Measurements from ENCODE around the gene TMEM151B. TPM values are rescaled to one million over a fixed set of nuclear protein-coding genes. Genes with fewer than 3 reads are reported as not detected.

Gene TMEM151B
- total RNA-seq, 1 experiment from 2014 or later: not detected

DNA sequence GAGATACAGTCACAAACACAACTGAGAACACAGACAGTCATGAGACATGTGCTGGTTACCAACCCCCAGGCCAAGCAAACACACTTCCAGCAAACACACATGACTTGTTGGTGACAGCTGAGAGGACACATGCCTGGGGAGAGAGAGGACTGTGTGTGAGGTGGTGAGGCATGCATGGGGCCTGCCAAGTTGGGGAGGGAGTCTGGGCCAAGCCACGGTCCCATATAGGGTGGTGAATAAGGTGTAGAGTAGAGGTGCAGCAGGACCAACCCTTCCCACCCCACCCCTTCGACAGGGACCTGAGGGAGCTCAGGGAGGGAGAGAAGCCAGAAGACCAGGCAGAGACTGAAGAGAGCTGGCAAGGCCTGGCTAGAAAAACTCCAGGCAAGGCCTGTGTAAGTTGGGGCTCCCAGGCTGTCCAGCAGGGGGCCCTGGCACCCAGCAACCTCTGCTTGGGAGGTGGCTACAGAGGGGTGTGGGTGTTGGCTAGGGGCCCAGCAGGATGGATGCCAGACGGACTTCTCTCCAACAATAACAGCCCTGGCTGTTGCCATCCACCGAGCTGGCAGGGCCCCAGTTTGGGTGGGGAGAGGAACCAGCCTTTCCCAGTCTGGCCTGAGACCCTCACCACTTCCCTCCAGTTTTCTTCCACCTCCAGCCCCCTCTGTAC, 48.8 kb upstream of the TMEM151B start:
- H3F3A ChIP-seq (ENCODE audit: low read length, unreplicated experiment): peaks cover 4% of the 10 kb centered on the region
- CTCF ChIA-PET: interaction anchor here (0.5 to 1.0 kb wide), 7 partner anchors 13 to 225 kb away, joined by 3 to 15 read pairs (median 7); partner anchors contain the start of gene SLC35B2
- H3K9me2 ChIP-seq (replicated peaks; ENCODE audit: low read length): no peaks in the 10 kb centered on the region
- peaks cover 5% of the 10 kb centered on the region; the same call in 1 of the 2 replicates for H4K20me1 ChIP-seq (ENCODE audit: low read length)
- POLR2A ChIA-PET (ENCODE audit: unreplicated experiment): interaction anchor here (0.6 kb wide), 1 partner anchor 35 kb away, joined by 24 read pairs; no protein-coding TSS in a partner anchor
- no TSS peak for BruUV-seq (replicated peaks)
- H3K9me3 ChIP-seq (ENCODE audit: low read length): no peaks in the 10 kb centered on the region
- H3K27ac ChIP-seq (ENCODE audit: low read length): no peak overlapping the region
- intact Hi-C loops (cut with micrococcal nuclease): loop anchor here (1.0 kb wide), 1 partner anchor 16 kb away; no protein-coding TSS in a partner anchor
- ATAC-seq (peak; percentile 45), DNase-seq (peak; percentile 81)
- H3K79me2 ChIP-seq (ENCODE audit: low read length): peaks cover 26% of the 10 kb centered on the region
- no peaks in the 10 kb centered on the region for H3K27me3 ChIP-seq (ENCODE audit: low read length)
- no peaks in the 10 kb centered on the region for H3K36me3 ChIP-seq (ENCODE audit: low read depth, low read length)
- peak overlapping the region; percentile 37; the same call in 1 of the 2 replicates for H3K4me2 ChIP-seq (ENCODE audit: low read length)
- no peak overlapping the region for H3K9ac ChIP-seq (ENCODE audit: low read length)
- peaks cover 29% of the 10 kb centered on the region for H3K4me1 ChIP-seq (ENCODE audit: insufficient read depth, low read length)
- no peak overlapping the region for H3K4me3 ChIP-seq (ENCODE audit: low read length)
- no peak overlapping the region for H2AFZ ChIP-seq (ENCODE audit: low read length)
- TF ChIP-seq, protein P1, sequence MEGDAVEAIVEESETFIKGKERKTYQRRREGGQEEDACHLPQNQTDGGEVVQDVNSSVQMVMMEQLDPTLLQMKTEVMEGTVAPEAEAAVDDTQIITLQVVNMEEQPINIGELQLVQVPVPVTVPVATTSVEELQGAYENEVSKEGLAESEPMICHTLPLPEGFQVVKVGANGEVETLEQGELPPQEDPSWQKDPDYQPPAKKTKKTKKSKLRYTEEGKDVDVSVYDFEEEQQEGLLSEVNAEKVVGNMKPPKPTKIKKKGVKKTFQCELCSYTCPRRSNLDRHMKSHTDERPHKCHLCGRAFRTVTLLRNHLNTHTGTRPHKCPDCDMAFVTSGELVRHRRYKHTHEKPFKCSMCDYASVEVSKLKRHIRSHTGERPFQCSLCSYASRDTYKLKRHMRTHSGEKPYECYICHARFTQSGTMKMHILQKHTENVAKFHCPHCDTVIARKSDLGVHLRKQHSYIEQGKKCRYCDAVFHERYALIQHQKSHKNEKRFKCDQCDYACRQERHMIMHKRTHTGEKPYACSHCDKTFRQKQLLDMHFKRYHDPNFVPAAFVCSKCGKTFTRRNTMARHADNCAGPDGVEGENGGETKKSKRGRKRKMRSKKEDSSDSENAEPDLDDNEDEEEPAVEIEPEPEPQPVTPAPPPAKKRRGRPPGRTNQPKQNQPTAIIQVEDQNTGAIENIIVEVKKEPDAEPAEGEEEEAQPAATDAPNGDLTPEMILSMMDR (conservative IDR thresholded peaks at IDR 0.05; ENCODE audit: low read depth, low read length): peak; percentile 78
- TF ChIP-seq EZH2phosphoT487 (IDR thresholded peaks at IDR 0.05; ENCODE audit: borderline replicate concordance, low read length): no peak

DNA sequence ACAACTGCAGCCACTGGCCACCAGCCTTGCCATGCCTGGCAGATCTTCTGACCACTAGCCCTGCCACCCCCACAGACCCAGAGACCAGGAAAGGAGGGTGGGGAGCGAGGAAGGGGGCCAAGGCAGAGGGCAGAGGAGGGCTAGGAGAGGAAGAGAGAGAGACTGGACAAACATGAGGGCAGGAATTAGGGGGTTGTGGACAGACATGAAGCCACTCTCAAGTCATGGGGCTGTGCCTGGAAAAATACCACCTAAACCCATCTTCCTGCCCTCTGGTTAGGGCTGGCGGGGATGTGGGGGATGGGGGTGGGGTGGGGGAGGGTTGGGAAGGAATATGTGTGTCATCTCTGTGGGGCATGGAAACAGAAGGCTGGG, 48.3 kb upstream of the TMEM151B start:
- no peak overlapping the region for H3K9ac ChIP-seq (ENCODE audit: low read length)
- H3K27ac ChIP-seq (ENCODE audit: low read length): no peak overlapping the region
- no peak for DNase-seq
- BruUV-seq (replicated peaks): no TSS peak
- intact Hi-C loops (cut with micrococcal nuclease): loop anchor here (1.0 kb wide), 1 partner anchor 15 kb away; no protein-coding TSS in a partner anchor
- H3K79me2 ChIP-seq (ENCODE audit: low read length): peaks cover 30% of the 10 kb centered on the region
- no peak overlapping the region for H3K4me3 ChIP-seq (ENCODE audit: low read length)
- H3K9me3 ChIP-seq (ENCODE audit: low read length): no peaks in the 10 kb centered on the region
- no peak overlapping the region for H2AFZ ChIP-seq (ENCODE audit: low read length)
- H3K4me1 ChIP-seq (ENCODE audit: insufficient read depth, low read length): peaks cover 29% of the 10 kb centered on the region
- no peak for ATAC-seq
- H3K4me2 ChIP-seq (ENCODE audit: low read length): peak overlapping the region; percentile 37; the same call in 1 of the 2 replicates
- H3K36me3 ChIP-seq (ENCODE audit: low read depth, low read length): no peaks in the 10 kb centered on the region
- ChIA-PET POLR2A (ENCODE audit: unreplicated experiment) (interaction anchor here (0.6 to 0.7 kb wide), 2 partner anchors 34 to 462 kb away, joined by 3 to 24 read pairs; no protein-coding TSS in a partner anchor), CTCF (interaction anchor here (0.5 to 1.0 kb wide), 7 partner anchors 12 to 226 kb away, joined by 3 to 15 read pairs (median 7); partner anchors contain the start of gene SLC35B2)
- peaks cover 5% of the 10 kb centered on the region; the same call in 1 of the 2 replicates for H4K20me1 ChIP-seq (ENCODE audit: low read length)
- peaks cover 4% of the 10 kb centered on the region for H3F3A ChIP-seq (ENCODE audit: low read length, unreplicated experiment)
- no peaks in the 10 kb centered on the region for H3K9me2 ChIP-seq (replicated peaks; ENCODE audit: low read length)
- no peak for TF ChIP-seq EZH2 (IDR thresholded peaks at IDR 0.05; ENCODE audit: low read length, unreplicated experiment)
- TF ChIP-seq, protein P1 (conservative IDR thresholded peaks at IDR 0.05; ENCODE audit: low read depth, low read length): no peak
- no peak for TF ChIP-seq EZH2phosphoT487 (IDR thresholded peaks at IDR 0.05; ENCODE audit: borderline replicate concordance, low read length)
- H3K27me3 ChIP-seq (ENCODE audit: low read length): no peaks in the 10 kb centered on the region

All from PC-3 (cell line).